Activated T-cell treated with anti-CD3 and anti-CD28 coated beads, Interleukin-2, amount 50 U/mL, for 72 hours (primary cell): ENCODE results near the gene GRHL3. TPM values are rescaled to one million over a fixed set of nuclear protein-coding genes. Genes with fewer than 3 reads are reported as not detected.
"Not testable (repeated sequence)": the region's sequence is repeated elsewhere in the genome, so short reads cannot be mapped to it uniquely, and the experiment has no call there.

ENCODE experiments used
- ATAC-seq, 2 donors: fragments of 150-1000 bp; cut with Tn5 transposase; replicated peaks in 1 of 2; 2 replicates each; pipeline ENCODE4 v1.10.0; 2021; ENCODE audit warnings: moderate library complexity in 2 of 2, mild to moderate bottlenecking in 1 of 2
- DNase-seq, 2 donors: peaks; one replicate each; pipeline ENCODE4 v3.0.0; 2021 to 2022; ENCODE audit warnings: mixed read lengths in 1 of 2
- H3K27ac Mint-ChIP-seq: one replicate; pipeline ENCODE4 v1.8.0; 2022; ENCODE audit warnings: mild to moderate bottlenecking, moderate library complexity, mixed read lengths
- H3K27me3 Mint-ChIP-seq: one replicate; pipeline ENCODE4 v1.8.0; 2022; ENCODE audit warnings: low read depth, mixed read lengths
- H3K36me3 Mint-ChIP-seq, 2 donors: one replicate each; pipeline ENCODE4 v1.8.0; 2022; ENCODE audit warnings: mixed read lengths in 2 of 2, mild to moderate bottlenecking in 1 of 2; ENCODE audit not compliant: insufficient read depth in 2 of 2
- H3K4me1 Mint-ChIP-seq: one replicate; pipeline ENCODE4 v1.8.0; 2022; ENCODE audit warnings: low read depth, mixed read lengths
- H3K4me3 Mint-ChIP-seq, 2 donors: one replicate each; pipeline ENCODE4 v1.8.0; 2022; ENCODE audit warnings: mild to moderate bottlenecking in 2 of 2, mixed read lengths in 2 of 2, moderate library complexity in 2 of 2
- H3K9me3 Mint-ChIP-seq, 2 donors: one replicate each; pipeline ENCODE4 v1.8.0; 2022; ENCODE audit warnings: mixed read lengths in 2 of 2
- total RNA-seq, 2 donors: library from RNA; stranded (reverse); gene quantifications; one replicate each; pipeline ENCODE4 v1.2.3, GENCODE V29; 2022

GRHL3 gene
- total RNA-seq, 2 donors from 2014 or later = 0.28 to 2.0 TPM

- no peak overlapping the region for H3K27ac Mint-ChIP-seq
- H3K4me3 Mint-ChIP-seq = no peak overlapping the region
- DNase-seq (no peak), ATAC-seq (no peak)
- no peaks in the 10 kb centered on the region for H3K4me1 Mint-ChIP-seq
- H3K27me3 Mint-ChIP-seq = peaks cover 7% of the 10 kb centered on the region
- no peaks in the 10 kb centered on the region for H3K9me3 Mint-ChIP-seq
- no peaks in the 10 kb centered on the region for H3K36me3 Mint-ChIP-seq
Measured at GRCh38 chr1:24285231-24285630, 33.9 kb upstream of the GRHL3 start.

- no peak overlapping the region for H3K27ac Mint-ChIP-seq
- ATAC-seq (no peak), DNase-seq (no peak)
- no peaks in the 10 kb centered on the region for H3K4me1 Mint-ChIP-seq
- H3K27me3 Mint-ChIP-seq = peaks cover 11% of the 10 kb centered on the region
- no peak overlapping the region for H3K4me3 Mint-ChIP-seq
- no peaks in the 10 kb centered on the region for H3K36me3 Mint-ChIP-seq
- no peaks in the 10 kb centered on the region for H3K9me3 Mint-ChIP-seq
Measured at GRCh38 chr1:24286246-24287010, 32.7 kb upstream of the GRHL3 start.

DNA sequence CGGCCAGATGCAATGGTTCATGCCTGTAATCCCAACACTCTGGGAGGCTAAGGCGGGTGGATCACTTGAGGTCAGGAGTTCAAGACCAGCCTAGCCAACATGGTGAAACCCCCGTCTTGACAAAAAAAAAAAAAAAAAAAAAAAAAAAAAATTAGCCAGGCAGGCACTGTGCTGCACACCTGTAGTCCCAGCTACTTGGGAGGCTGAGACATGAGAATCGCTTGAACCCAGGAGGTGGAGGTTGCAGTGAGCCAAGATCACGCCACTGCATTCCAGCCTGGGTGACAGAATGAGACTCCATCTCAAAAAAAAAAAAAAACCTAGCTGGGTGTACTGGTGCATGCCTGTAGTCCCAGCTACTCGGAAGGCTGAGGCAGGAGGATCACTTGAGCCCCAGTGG, 31.4 kb upstream of the GRHL3 start:
- H3K4me1 Mint-ChIP-seq, H3K9me3 Mint-ChIP-seq, ATAC-seq, H3K36me3 Mint-ChIP-seq, DNase-seq, H3K4me3 Mint-ChIP-seq, H3K27ac Mint-ChIP-seq: not testable (repeated sequence)
- H3K27me3 Mint-ChIP-seq = peaks cover 18% of the 10 kb centered on the region

DNA sequence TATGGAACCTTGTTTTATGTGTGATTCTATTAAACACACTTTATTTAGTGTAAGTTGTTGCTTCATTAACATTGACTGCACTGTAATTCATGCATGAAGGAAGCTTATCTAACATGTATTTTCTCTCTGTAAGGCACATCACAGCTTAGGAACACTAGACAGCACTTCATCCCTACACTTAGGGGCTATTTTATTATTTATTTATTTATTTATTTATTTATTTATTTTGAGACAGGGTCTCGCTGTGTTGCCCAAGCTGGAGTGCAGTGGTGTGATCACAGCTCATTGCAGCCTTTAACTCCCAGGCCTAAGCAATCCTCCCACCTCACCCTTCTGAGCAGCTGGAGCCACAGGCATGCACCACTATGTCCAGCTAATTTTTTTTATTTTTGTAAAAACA, 30.7 kb upstream of the GRHL3 start:
- Mint-ChIP-seq H3K27ac (no peak overlapping the region), H3K4me3 (no peak overlapping the region), H3K4me1 (no peaks in the 10 kb centered on the region), H3K36me3 (no peaks in the 10 kb centered on the region), H3K27me3 (peaks cover 18% of the 10 kb centered on the region), H3K9me3 (no peaks in the 10 kb centered on the region)
- no peak for ATAC-seq
- no peak for DNase-seq

DNA sequence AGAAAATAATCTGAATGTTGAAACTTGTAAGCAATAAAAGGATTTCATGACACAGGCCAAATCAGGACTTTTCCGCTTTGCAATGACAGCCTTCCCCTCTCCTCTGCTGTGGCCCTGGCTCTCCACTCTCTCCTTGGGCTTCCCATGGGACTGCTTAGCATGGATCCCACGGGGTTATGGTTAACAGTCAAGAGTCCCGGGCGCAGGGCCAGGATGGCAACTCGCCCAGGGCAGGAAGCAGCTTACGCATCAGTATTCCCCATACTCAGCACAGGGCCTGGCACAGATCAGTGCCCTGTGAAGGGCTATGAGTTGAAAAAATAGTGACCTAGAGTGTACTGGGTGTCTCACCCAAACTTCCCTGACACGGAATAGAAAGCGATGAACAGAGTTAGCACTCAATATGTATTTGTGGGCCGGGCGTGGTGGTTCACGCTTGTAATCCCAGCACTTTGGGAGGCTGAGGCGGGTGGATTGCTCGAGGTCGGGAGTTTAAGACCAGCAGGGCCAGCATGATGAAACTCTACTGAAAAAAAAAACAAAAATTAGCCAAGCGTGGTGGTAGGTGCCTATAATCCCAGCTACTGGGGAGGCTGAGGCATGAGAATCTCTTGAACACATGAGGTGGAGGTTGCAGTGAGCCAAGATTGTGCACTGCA, 29.1 kb upstream of the GRHL3 start:
- Mint-ChIP-seq H3K27ac (no peak overlapping the region), H3K4me3 (no peak overlapping the region), H3K9me3 (no peaks in the 10 kb centered on the region), H3K4me1 (no peaks in the 10 kb centered on the region), H3K36me3 (no peaks in the 10 kb centered on the region), H3K27me3 (peaks cover 18% of the 10 kb centered on the region)
- no peak for ATAC-seq
- DNase-seq = no peak

DNA sequence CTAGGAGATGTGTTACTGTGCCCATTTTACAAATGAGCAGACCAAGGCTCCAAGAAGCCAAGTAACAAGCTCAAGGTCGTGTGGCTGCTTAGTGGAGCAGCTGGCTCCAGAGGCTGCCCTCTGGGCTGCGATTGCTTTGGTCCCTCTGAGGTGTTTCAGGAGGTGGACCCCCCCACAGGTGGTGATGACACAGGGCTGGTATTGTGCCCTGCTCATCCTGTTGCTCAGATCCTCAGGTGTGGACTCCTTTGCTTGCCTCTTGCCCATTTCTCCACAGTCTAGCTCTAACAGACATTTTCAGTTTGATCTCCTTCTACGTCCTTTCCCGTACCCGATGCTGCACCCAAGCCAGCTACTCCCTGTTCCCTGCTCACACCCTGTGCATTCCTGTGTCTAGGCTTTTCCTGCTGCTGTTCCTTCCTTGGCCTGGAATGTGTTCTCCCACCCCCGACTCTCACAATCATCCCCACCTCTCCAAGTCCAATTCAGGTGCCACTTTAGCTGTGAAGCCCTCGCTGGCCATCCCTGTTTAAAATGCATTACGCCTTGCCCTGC, 28.1 kb upstream of the GRHL3 start:
- DNase-seq = no peak
- Mint-ChIP-seq H3K9me3 (no peaks in the 10 kb centered on the region), H3K4me1 (no peaks in the 10 kb centered on the region), H3K27ac (no peak overlapping the region), H3K4me3 (no peak overlapping the region), H3K27me3 (peaks cover 18% of the 10 kb centered on the region), H3K36me3 (no peaks in the 10 kb centered on the region)
- no peak for ATAC-seq

DNA sequence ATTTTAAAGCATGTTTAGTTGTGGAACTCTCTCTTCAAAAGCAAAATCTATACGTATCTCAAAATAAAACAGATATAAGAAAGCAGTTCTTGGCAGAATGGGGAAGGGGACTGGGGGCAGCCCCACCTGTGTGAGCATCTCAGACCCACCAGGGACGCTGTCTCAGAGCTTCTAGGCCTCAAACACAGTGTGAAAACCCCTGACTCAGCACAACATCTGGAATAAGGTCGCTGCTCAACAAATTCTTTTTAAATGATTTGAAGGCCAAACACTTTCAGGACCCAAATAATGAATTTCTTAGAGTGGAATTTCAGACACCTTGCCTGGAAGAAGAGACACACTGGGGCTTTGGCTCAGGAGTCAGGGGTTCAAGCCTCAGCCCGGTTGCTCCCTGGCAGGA, 27.1 kb upstream of the GRHL3 start:
- Mint-ChIP-seq H3K27ac (no peak overlapping the region), H3K4me1 (no peaks in the 10 kb centered on the region), H3K9me3 (no peaks in the 10 kb centered on the region), H3K36me3 (no peaks in the 10 kb centered on the region), H3K4me3 (no peak overlapping the region), H3K27me3 (peaks cover 19% of the 10 kb centered on the region)
- ATAC-seq = no peak
- DNase-seq = no peak

GRCh38 chr1:24292887-24293286, 26.3 kb upstream of the GRHL3 start:
- Mint-ChIP-seq H3K4me3 (no peak overlapping the region), H3K27ac (no peak overlapping the region), H3K4me1 (no peaks in the 10 kb centered on the region), H3K9me3 (no peaks in the 10 kb centered on the region), H3K36me3 (no peaks in the 10 kb centered on the region), H3K27me3 (peaks cover 27% of the 10 kb centered on the region)
- no peak for DNase-seq
- no peak for ATAC-seq

DNA sequence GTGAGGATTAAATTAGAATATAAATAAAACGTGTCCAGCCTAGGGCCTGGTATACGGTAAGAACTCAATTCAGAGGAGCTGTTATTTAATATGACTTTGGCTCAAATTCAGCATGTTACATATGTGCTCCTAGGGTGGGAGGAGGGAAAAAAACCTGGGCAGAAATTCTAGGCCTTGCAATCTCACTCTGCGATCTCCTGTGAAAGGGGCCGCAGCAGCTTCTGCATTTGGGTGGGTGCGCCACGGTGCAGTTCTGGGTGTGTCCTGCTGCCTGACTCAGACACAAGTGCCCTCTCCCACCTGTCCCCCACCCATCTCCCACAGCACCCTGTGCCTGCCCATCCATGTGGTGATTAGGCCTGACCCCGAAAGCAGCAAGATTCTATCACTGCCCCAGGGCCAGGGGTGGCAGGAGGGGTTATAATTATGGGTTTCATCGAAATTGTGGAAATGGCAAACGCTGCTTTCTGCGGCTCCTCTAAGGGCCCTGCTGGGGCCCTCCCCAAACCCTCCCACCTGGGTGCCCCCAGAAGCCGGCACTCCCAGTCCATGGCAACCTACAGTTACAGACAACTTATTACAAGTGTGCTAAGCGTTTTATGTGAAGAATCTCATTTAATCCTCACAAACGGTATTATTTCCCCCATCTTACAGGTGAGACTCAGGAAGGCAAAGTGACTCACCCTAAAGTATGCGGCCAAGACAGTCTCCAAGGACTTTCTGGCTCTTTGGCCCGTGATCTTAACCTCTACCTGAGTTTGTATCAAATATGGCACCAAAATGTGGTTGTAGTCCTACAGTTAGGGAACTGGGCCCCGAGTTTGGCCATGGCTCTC, 25.5 kb upstream of the GRHL3 start:
- ATAC-seq = no peak
- Mint-ChIP-seq H3K4me1 (no peaks in the 10 kb centered on the region), H3K36me3 (no peaks in the 10 kb centered on the region), H3K27ac (no peak overlapping the region), H3K9me3 (no peaks in the 10 kb centered on the region), H3K27me3 (peaks cover 28% of the 10 kb centered on the region), H3K4me3 (no peak overlapping the region)
- DNase-seq = no peak

DNA sequence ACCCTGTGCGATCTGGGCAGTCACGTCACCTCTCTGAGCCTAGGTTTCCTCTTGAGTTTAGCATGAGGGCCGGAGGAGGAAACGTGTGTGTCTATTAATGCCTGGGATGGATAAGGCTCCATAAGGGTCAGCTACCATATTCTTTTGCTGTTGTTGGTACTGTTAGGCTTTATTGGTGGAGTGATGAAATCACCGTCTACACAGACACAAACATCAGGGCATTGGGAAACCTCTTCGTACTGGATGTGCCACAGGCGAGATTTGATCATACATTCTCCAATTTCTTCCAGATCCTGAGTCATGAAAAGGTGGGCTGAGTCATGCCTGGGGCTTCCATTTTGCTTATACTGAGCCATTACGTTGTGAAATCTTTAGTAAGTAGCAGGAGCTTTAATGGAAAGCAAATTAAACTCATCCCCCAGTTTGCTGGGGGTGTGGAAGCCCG, 24.9 kb upstream of the GRHL3 start:
- ATAC-seq (no peak), DNase-seq (no peak)
- Mint-ChIP-seq H3K27ac (no peak overlapping the region), H3K27me3 (peaks cover 34% of the 10 kb centered on the region), H3K4me1 (no peaks in the 10 kb centered on the region), H3K36me3 (no peaks in the 10 kb centered on the region), H3K4me3 (no peak overlapping the region), H3K9me3 (no peaks in the 10 kb centered on the region)

GRCh38 chr1:24294716-24295371, 24.3 kb upstream of the GRHL3 start:
- no peak for ATAC-seq
- no peaks in the 10 kb centered on the region for H3K36me3 Mint-ChIP-seq
- no peaks in the 10 kb centered on the region for H3K4me1 Mint-ChIP-seq

GRCh38 chr1:24295535-24295934, 23.6 kb upstream of the GRHL3 start:
- H3K9me3 Mint-ChIP-seq = no peaks in the 10 kb centered on the region
- H3K36me3 Mint-ChIP-seq = no peaks in the 10 kb centered on the region
- H3K27ac Mint-ChIP-seq = no peak overlapping the region
- ATAC-seq (no peak), DNase-seq (no peak)
- H3K27me3 Mint-ChIP-seq = peaks cover 40% of the 10 kb centered on the region
- no peaks in the 10 kb centered on the region for H3K4me1 Mint-ChIP-seq
- H3K4me3 Mint-ChIP-seq = no peak overlapping the region

More at GRCh38 chr1:24294716-24295371, 24.3 kb upstream of the GRHL3 start:
- no peak for DNase-seq
- no peaks in the 10 kb centered on the region for H3K9me3 Mint-ChIP-seq
- no peak overlapping the region for H3K4me3 Mint-ChIP-seq
- H3K27me3 Mint-ChIP-seq = peaks cover 38% of the 10 kb centered on the region
- no peak overlapping the region for H3K27ac Mint-ChIP-seq
